HepG2 (cell line): ENCODE data around the gene OR6X1. TPM values are rescaled to one million over a fixed set of nuclear protein-coding genes. Genes with fewer than 3 reads are reported as not detected.

Source experiments
- ATAC-seq: fragments of 200-7000 bp; cut with Tn5 transposase; 3 replicates; pipeline ENCODE4 v1.9.1; 2020; ENCODE audit warnings: mild to moderate bottlenecking, moderate library complexity
- BruUV-seq: library from RNA; stranded (reverse); fragments of 400-500 nt; replicated peaks from 2 replicates; lab custom pipeline; 2021; lab: Mats Ljungman, UMichigan
- CTCF ChIA-PET: fragments of 300-600 bp; formaldehyde crosslinking; extraction: SDS; loops from one replicate; lab custom pipeline; 2021; ENCODE audit warnings: low total read pairs, inconsistent platforms, low intra/inter-chr PET ratio; lab: Yijun Ruan, JAX
- POLR2A ChIA-PET: fragments of 350-600 bp; sonication (Branson Sonifier 250); formaldehyde crosslinking; loops from one replicate; lab custom pipeline; 2020; ENCODE audit warnings: antibody characterized with exemption, inconsistent platforms; lab: Yijun Ruan, JAX
- DNase-seq: peaks from one replicate; pipeline ENCODE4 v3.0.0-alpha.2; 2015; ENCODE audit warnings: low spot score
- FAIRE-seq: peaks from 3 replicates; lab custom pipeline; 2011; peaks lifted over from hg19 to GRCh38; lab: Jason Lieb, UNC
- H2AFZ ChIP-seq: one replicate; pipeline ENCODE4 v1.6.1; 2011; ENCODE audit warnings: low read length, inconsistent platforms
- H3K27ac ChIP-seq: fragments of 300-600 bp; 3 replicates; pipeline ENCODE4 v1.8.0; 2011; ENCODE audit warnings: mixed run types, mild to moderate bottlenecking, mixed read lengths, low read length, inconsistent platforms; ENCODE audit not compliant: insufficient read depth; ENCODE audit errors: extremely low read length
- H3K27me3 ChIP-seq, 2 experiments: fragments of 200-600 bp in 1 of 2; 2 replicates in 1 of 2; 3 replicates in 1 of 2; pipeline versions ENCODE4 v1.6.0 to v1.8.0; 2011; ENCODE audit warnings: low read length in 2 of 2, mild to moderate bottlenecking in 2 of 2, moderate library complexity in 2 of 2, inconsistent platforms in 1 of 2; ENCODE audit not compliant: insufficient read depth in 2 of 2, control insufficient read depth in 1 of 2
- H3K36me3 ChIP-seq, 2 experiments: fragments of 200-600 bp in 1 of 2; replicated peaks in 1 of 2; 2 replicates in 1 of 2; 3 replicates in 1 of 2; pipeline versions ENCODE4 v1.5.1 to v1.8.0; 2011; ENCODE audit warnings: low read length in 2 of 2, inconsistent platforms in 1 of 2; ENCODE audit not compliant: insufficient read depth in 2 of 2, control insufficient read depth in 1 of 2
- H3K4me1 ChIP-seq: 2 replicates; pipeline ENCODE4 v1.5.1; 2012; ENCODE audit warnings: low read length, inconsistent platforms; ENCODE audit not compliant: insufficient read depth
- H3K4me2 ChIP-seq: 2 replicates; pipeline ENCODE4 v1.6.0; 2011; ENCODE audit warnings: low read depth, low read length, inconsistent platforms
- H3K4me3 ChIP-seq, 3 experiments: fragments of 200-600 bp in 1 of 3; sonication (generic), shearing (Covaris generic) in 1 of 3; replicated peaks in 1 of 3; 2 replicates each; pipeline ENCODE4 v1.5.1; 2011 to 2016; ENCODE audit warnings: low read length in 3 of 3, inconsistent platforms in 2 of 3, low read depth in 2 of 3, mild to moderate bottlenecking in 2 of 3, control low read depth in 1 of 3, mixed read lengths in 1 of 3; ENCODE audit not compliant: insufficient read depth in 1 of 3
- H3K79me2 ChIP-seq: one replicate; pipeline ENCODE4 v1.6.1; 2011; ENCODE audit warnings: low read length, inconsistent platforms; ENCODE audit not compliant: insufficient read depth
- H3K9ac ChIP-seq: 2 replicates; pipeline ENCODE4 v1.6.0; 2011; ENCODE audit warnings: mild to moderate bottlenecking, low read depth, low read length, inconsistent platforms; ENCODE audit not compliant: insufficient read depth
- H3K9me3 ChIP-seq: 2 replicates; pipeline ENCODE4 v1.5.1; 2012; ENCODE audit warnings: mild to moderate bottlenecking, low read length
- H4K20me1 ChIP-seq: 2 replicates; pipeline ENCODE4 v1.6.0; 2011; ENCODE audit warnings: inconsistent platforms, mild to moderate bottlenecking, low read length, moderate library complexity; ENCODE audit not compliant: insufficient read depth
- BCLAF1 ChIP-seq: fragments of 450-650 bp; IDR thresholded peaks from 2 replicates; pipeline ENCODE4 v1.6.1; 2017; ENCODE audit warnings: mild to moderate bottlenecking
- DBP ChIP-seq: sonication (generic); formaldehyde crosslinking; IDR thresholded peaks from 2 replicates; pipeline ENCODE4 v1.4.0; 2020; ENCODE audit warnings: missing genetic modification reagents; ENCODE audit errors: not compliant biosample characterization
- HNRNPUL1 ChIP-seq: fragments of 200-400 bp; formaldehyde crosslinking; IDR thresholded peaks from 2 replicates; pipeline ENCODE4 v1.6.1; 2017; ENCODE audit warnings: low read depth, mild to moderate bottlenecking, low read length, moderate library complexity
- MBD4 ChIP-seq: IDR thresholded peaks from 2 replicates; pipeline ENCODE4 v1.6.1; 2012; ENCODE audit warnings: low read length, inconsistent platforms, borderline replicate concordance
- MIER2 ChIP-seq: IDR thresholded peaks from 2 replicates; pipeline ENCODE4 v1.6.1; 2016; ENCODE audit warnings: missing biosample characterization, missing genetic modification reagents
- NR2F2 ChIP-seq: IDR thresholded peaks from 2 replicates; pipeline ENCODE4 v1.6.1; 2012; ENCODE audit warnings: low read depth, inconsistent platforms, borderline replicate concordance
- TRAFD1 ChIP-seq: sonication (generic); formaldehyde crosslinking; IDR thresholded peaks from 2 replicates; pipeline ENCODE4 v1.5.1; 2020; ENCODE audit warnings: missing genetic modification reagents, mild to moderate bottlenecking, borderline replicate concordance
- ZNF251 ChIP-seq: sonication (generic); formaldehyde crosslinking; IDR thresholded peaks from 2 replicates; pipeline ENCODE4 v1.9.0; 2021; ENCODE audit warnings: mild to moderate bottlenecking, missing genetic modification reagents
- ZNF343 ChIP-seq: sonication (generic); formaldehyde crosslinking; IDR thresholded peaks from 2 replicates; pipeline ENCODE4 v1.4.0; 2020; ENCODE audit warnings: mild to moderate bottlenecking, missing genetic modification reagents
- ZNF382 ChIP-seq: sonication (generic); formaldehyde crosslinking; IDR thresholded peaks from 2 replicates; pipeline ENCODE4 v1.5.0; 2020; ENCODE audit warnings: missing genetic modification reagents, mild to moderate bottlenecking, borderline replicate concordance
- ZNF432 ChIP-seq: sonication (generic); formaldehyde crosslinking; IDR thresholded peaks from 2 replicates; pipeline ENCODE4 v1.5.0; 2020; ENCODE audit warnings: missing genetic modification reagents, mild to moderate bottlenecking, borderline replicate concordance
- ZNF501 ChIP-seq: sonication (generic); formaldehyde crosslinking; IDR thresholded peaks from 2 replicates; pipeline ENCODE4 v1.5.1; 2020; ENCODE audit warnings: mild to moderate bottlenecking, moderate library complexity, missing genetic modification reagents
- ZNF574 ChIP-seq: sonication (generic); formaldehyde crosslinking; IDR thresholded peaks from 2 replicates; pipeline ENCODE4 v1.4.0; 2020; ENCODE audit warnings: missing genetic modification reagents
- ZSCAN12 ChIP-seq: sonication (generic); formaldehyde crosslinking; IDR thresholded peaks from 2 replicates; pipeline ENCODE4 v1.9.0; 2021; ENCODE audit warnings: mild to moderate bottlenecking, missing genetic modification reagents
- WGBS: methylation state at CpG from one replicate; pipeline ENCODE4 v1.1.6; 2017; ENCODE audit warnings: low lambda C conversion rate; 5-methylcytosine and 5-hydroxymethylcytosine counted together
- in situ Hi-C: cut with HindIII; loops from 2 replicates; pipeline ENCODE4 v1.10.0; 2017; ENCODE audit warnings: low pct_unique_long_range_greater_than_20kb; ENCODE audit not compliant: extremely low pct_ligation_motif_present
- intact Hi-C: fragments of 100-400 bp; cut with micrococcal nuclease; formaldehyde crosslinking; loops from one replicate; pipeline ENCODE4 v1.10.0; 2022; ENCODE audit not compliant: unreplicated experiment
- polyA plus RNA-seq, 8 experiments: library from polyadenylated mRNA; depleted of rRNA in 3 of 8; stranded (reverse) in 7 of 8; unstranded in 1 of 8; fragments of >200 nt; fragmentation: Illumina TruSeq in 4 of 8; extraction: Trizol in 4 of 8; gene quantifications; 2 replicates each; pipeline versions ENCODE4 v1.2.1 to v1.2.3, GENCODE V29; 2011 to 2016; ENCODE audit warnings: low read depth in 4 of 8, missing spikeins in 1 of 8, mixed read lengths in 1 of 8; ENCODE audit not compliant: insufficient read depth in 1 of 8
- total RNA-seq, 5 experiments: library from RNA; depleted of rRNA; stranded (reverse); fragments of >200 nt; fragmentation: Illumina TruSeq; extraction: Trizol; gene quantifications; 2 replicates each; pipeline ENCODE4 v1.2.3, GENCODE V29; 2016; ENCODE audit warnings: low read depth in 1 of 5

Gene OR6X1
- total and polyA plus RNA-seq, 2 of the 13 experiments (the other 11 are each of a cell fraction or from before 2014, with no cell fraction given), result not detected

- TF ChIP-seq BCLAF1 (no peak), ZNF574 (CRISPR knock-in tag) (no peak), TRAFD1 (CRISPR knock-in tag) (no peak)
Observed at GRCh38 chr11:123754101-123754568, at the start of gene OR6X1 (continued).

GRCh38 chr11:123801765-123802164, 47.4 kb upstream of the OR6X1 start:
- no TSS peak for BruUV-seq
- H3K36me3 ChIP-seq, result no peaks in the 10 kb centered on the region
- no peaks in the 10 kb centered on the region for H3K79me2 ChIP-seq
- H3K27ac ChIP-seq, result no peak overlapping the region
- H3K4me3 ChIP-seq, result no peak overlapping the region
- FAIRE-seq, result no peak
- in situ Hi-C loops, result no loop called here
- CTCF ChIA-PET, result no interaction called here
- POLR2A ChIA-PET, result no interaction called here
- 0% methylated on average over 1 of the region's 1 CpG for WGBS
- no peak for DNase-seq
- H2AFZ ChIP-seq, result no peak overlapping the region
- intact Hi-C loops, result no loop called here
- ATAC-seq, result no peak
- no peak overlapping the region for H3K4me2 ChIP-seq
- H3K9ac ChIP-seq, result no peak overlapping the region
- H3K27me3 ChIP-seq, result no peaks in the 10 kb centered on the region
- H3K4me1 ChIP-seq, result no peaks in the 10 kb centered on the region
- H4K20me1 ChIP-seq, result no peaks in the 10 kb centered on the region
- H3K9me3 ChIP-seq, result no peaks in the 10 kb centered on the region
- TF ChIP-seq MIER2 (CRISPR knock-in tag) (no peak), ZNF343 (CRISPR knock-in tag) (no peak), ZNF432 (CRISPR knock-in tag) (no peak), MBD4 (no peak), DBP (CRISPR knock-in tag) (no peak), ZNF251 (CRISPR knock-in tag) (no peak), ZNF501 (CRISPR knock-in tag) (no peak), ZSCAN12 (no peak), NR2F2 (no peak), ZNF382 (CRISPR knock-in tag) (no peak), HNRNPUL1 (no peak)
